ENCODE data around the gene CDH4.

CDH4 gene

DNA sequence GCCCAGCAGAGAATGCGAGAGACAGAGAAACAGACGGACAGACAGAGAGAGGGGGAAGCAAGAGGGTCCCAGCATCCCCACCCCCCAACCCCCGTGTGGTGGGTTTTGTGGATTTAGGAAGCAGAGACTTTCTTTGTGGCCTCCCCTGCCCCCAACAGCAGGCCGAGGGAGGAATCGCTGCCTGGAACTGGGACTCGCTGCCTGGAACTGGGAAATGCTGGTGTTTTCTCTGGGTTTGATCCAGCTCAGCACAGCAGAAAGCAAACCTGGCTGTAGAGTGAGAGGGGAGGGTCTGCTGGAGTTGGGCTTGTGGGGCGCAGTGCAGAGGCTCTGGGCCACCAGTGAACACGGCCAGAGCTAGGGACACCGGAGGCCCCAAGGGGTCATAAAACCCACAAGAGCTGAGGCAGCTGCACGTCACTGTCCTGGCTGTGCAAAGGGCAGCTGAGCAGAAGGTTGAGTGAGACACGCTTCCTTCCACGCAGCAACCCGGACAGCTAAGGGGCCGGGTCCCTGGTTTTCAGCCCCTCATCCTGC lies 631.9 kb downstream of the CDH4 start:
- no peak for DNase-seq (ENCODE audit: low spot score)
- TF ChIP-seq, protein P1, sequence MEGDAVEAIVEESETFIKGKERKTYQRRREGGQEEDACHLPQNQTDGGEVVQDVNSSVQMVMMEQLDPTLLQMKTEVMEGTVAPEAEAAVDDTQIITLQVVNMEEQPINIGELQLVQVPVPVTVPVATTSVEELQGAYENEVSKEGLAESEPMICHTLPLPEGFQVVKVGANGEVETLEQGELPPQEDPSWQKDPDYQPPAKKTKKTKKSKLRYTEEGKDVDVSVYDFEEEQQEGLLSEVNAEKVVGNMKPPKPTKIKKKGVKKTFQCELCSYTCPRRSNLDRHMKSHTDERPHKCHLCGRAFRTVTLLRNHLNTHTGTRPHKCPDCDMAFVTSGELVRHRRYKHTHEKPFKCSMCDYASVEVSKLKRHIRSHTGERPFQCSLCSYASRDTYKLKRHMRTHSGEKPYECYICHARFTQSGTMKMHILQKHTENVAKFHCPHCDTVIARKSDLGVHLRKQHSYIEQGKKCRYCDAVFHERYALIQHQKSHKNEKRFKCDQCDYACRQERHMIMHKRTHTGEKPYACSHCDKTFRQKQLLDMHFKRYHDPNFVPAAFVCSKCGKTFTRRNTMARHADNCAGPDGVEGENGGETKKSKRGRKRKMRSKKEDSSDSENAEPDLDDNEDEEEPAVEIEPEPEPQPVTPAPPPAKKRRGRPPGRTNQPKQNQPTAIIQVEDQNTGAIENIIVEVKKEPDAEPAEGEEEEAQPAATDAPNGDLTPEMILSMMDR (IDR thresholded peaks at IDR 0.05; ENCODE audit: extremely low read depth, missing control alignments): no peak

- TF ChIP-seq, protein P1 (IDR thresholded peaks at IDR 0.05; ENCODE audit: extremely low read depth, missing control alignments): no peak
- no peak for DNase-seq (ENCODE audit: low spot score)
Measured at GRCh38 chr20:61884571-61885389, 632.7 kb downstream of the CDH4 start.

- no peak for DNase-seq (ENCODE audit: low spot score)
- TF ChIP-seq, protein P1 (IDR thresholded peaks at IDR 0.05; ENCODE audit: extremely low read depth, missing control alignments): no peak
Measured at GRCh38 chr20:61885759-61886715, 634.0 kb downstream of the CDH4 start.

- TF ChIP-seq, protein P1 (IDR thresholded peaks at IDR 0.05; ENCODE audit: extremely low read depth, missing control alignments): peak; percentile 93
- peak; percentile 71 for DNase-seq (ENCODE audit: low spot score)
Measured at GRCh38 chr20:61886721-61887595, 634.9 kb downstream of the CDH4 start.

DNA sequence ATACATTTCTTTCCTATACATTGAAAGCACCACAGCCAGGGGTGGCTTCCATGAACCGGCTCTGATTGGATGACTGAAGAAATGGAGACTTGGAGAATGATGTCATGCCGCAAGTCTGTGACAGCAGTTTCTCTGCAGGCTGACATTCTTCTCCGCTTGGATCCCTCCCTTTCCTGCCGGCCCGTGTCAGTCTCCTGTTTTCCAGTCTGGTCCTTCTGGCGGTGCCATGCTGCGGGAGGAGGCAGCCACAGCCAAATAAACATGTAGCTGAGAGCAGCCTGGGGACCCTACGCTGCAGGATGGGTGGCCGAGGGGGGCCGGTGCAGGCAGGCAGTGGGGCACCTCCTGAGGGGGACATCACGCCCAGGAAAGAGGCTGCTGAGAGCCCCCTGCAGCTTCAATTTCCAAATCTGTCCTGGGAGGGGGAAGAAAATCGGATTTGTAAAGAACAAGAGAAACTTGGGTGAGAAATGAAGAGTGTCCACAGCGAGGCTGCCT lies 635.6 kb downstream of the CDH4 start:
- TF ChIP-seq, protein P1 (IDR thresholded peaks at IDR 0.05; ENCODE audit: extremely low read depth, missing control alignments): no peak
- DNase-seq (ENCODE audit: low spot score): no peak

DNA sequence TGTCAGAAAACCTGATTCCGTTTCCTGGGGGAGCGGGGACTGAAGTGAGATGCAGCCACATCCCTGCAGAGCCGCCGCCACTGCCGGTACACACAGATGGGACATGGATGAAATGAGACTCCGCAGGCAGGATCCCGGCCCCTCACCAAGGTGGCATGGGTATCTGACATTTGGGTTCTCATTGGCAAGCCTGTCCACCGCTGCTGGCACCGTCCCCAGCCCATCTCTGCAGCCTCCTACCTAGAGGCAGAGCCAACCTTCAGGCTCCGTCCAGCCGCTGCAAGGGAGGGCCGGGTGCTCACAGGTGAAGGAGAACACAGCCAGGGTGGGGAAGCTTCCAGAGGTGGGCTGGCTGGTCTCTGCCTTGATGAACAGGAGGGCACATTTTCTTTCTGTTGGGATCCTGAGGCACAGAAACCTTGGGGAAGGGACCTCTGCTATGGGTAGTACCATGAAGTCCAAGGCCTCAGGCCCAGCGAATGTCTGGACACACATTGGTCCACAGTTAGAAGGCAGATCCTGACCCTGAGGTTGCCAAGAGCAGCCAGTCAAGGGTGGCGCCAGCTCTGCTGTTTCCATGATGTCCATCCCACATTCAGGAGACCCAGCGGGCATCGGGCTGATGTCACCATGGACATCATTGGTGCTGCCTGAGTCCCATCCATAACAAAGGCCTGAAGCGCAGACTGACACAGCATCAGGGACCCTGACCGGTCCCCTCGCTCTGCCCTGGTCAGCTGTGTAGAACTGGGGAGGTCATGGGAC lies 636.2 kb downstream of the CDH4 start:
- TF ChIP-seq, protein P1 (IDR thresholded peaks at IDR 0.05; ENCODE audit: extremely low read depth, missing control alignments): no peak
- no peak for DNase-seq (ENCODE audit: low spot score)

Data from GM20000 (cell line).